HG03064 (cell line): Measurements from ENCODE around the gene SHMT2.
A peak's percentile ranks its signal among the peaks of the same experiment; 100 is the strongest.
"Not testable (repeated sequence)": the region's sequence is repeated elsewhere in the genome, so short reads cannot be mapped to it uniquely, and the experiment has no call there.

Source experiments
- ATAC-seq: cut with Tn5 transposase; IDR thresholded peaks from one replicate; pipeline ENCODE4 v1.9.1; 2021; ENCODE audit warnings: low read depth; ENCODE audit not compliant: unreplicated experiment

The SHMT2 gene

GRCh38 chr12:57258977-57259970 lies 29.8 kb downstream of the SHMT2 start:
- ATAC-seq, result no peak

- ATAC-seq, result no peak
Measured at GRCh38 chr12:57260366-57260765, 30.9 kb downstream of the SHMT2 start.

GRCh38 chr12:57261428-57261865 lies 31.9 kb downstream of the SHMT2 start:
- no peak for ATAC-seq

- no peak for ATAC-seq
Measured at GRCh38 chr12:57262126-57262822, 32.8 kb downstream of the SHMT2 start.

- ATAC-seq, result no peak
Measured at GRCh38 chr12:57263096-57263495, 33.6 kb downstream of the SHMT2 start.

GRCh38 chr12:57266681-57267080 lies 37.2 kb downstream of the SHMT2 start:
- no peak for ATAC-seq

GRCh38 chr12:57268264-57268663 lies 38.8 kb downstream of the SHMT2 start:
- no peak for ATAC-seq

- ATAC-seq, result no peak
Measured at GRCh38 chr12:57270966-57271470, 41.5 kb downstream of the SHMT2 start.

GRCh38 chr12:57272337-57273151 lies 43.0 kb downstream of the SHMT2 start:
- ATAC-seq, result no peak

- no peak for ATAC-seq
Measured at GRCh38 chr12:57273516-57273915, 44.0 kb downstream of the SHMT2 start.

- ATAC-seq, result not testable (repeated sequence)
Measured at GRCh38 chr12:57276233-57276632, 46.7 kb downstream of the SHMT2 start.

- ATAC-seq, result no peak
Measured at GRCh38 chr12:57276935-57277563, 47.5 kb downstream of the SHMT2 start.

GRCh38 chr12:57278465-57279381 lies 49.2 kb downstream of the SHMT2 start:
- no peak for ATAC-seq

GRCh38 chr12:57280211-57281062 lies 50.9 kb downstream of the SHMT2 start:
- peak; percentile 88 for ATAC-seq

GRCh38 chr12:57282073-57282472 lies 52.6 kb downstream of the SHMT2 start:
- ATAC-seq, result not testable (repeated sequence)
